HG03520 (cell line): ENCODE results near the gene PIERCE2.
"Not testable (repeated sequence)": the region's sequence is repeated elsewhere in the genome, so short reads cannot be mapped to it uniquely, and the experiment has no call there.

Source experiments
- ATAC-seq: cut with Tn5 transposase; IDR thresholded peaks from one replicate; pipeline ENCODE4 v1.9.1; 2021; ENCODE audit warnings: mild to moderate bottlenecking, moderate library complexity; ENCODE audit not compliant: unreplicated experiment

The PIERCE2 gene

DNA sequence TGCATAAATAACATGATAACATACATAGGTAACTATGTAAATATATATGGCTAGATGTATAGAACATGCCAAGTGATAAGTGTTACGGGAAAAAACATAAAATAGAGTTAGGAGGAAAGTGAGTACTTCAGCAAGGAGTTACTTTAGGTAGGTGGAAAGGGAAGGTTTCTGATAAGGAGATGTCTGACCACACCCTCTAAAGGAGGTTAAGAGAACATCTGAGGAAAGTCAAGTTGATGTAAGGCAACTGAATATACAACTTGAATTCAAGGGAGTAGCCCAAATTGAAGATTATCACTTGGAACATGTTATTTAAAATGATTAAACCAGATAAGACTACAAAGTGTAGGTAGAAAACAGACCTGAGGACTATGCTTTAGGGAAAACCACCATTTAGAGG is 13.8 kb downstream of the PIERCE2 start:
- ATAC-seq: no peak

DNA sequence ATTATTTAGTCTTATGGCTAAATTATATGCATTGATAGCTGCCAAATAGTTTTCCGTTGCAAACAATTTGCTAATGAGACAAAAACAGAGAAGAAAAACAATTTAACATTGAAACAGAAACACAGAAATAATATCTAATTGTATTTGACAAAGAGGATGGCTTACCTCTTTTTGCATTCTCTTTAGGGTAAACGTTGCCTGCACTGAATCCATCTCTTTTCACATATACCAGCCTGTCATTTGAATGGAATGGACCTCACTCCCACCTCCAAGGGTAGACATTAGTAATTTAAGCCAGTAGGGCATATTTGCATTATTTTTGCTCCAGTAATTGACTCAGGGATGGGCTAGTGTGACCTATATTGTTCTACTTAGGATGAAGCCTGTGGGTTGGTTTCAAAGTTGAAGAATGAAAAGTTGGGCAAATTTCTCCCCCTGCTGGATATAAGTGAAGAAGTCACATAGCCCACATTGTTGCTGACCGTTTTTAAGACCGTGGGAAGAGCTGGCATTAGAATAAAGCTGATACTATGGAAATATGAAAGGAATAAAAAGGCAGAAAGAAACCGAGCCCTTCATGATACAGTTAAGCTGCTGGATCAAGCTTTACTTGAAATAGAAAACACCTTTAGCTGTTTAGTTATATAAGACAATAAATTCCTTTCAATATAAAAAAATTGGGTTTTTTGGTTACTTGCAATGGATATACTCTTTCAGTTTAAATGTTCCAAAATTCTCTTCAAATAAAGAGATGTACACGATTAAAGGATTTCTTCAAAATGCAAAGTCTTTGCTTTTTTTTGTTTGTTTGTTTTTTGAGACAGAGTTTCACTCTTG is 26.9 kb downstream of the PIERCE2 start:
- ATAC-seq: no peak

DNA sequence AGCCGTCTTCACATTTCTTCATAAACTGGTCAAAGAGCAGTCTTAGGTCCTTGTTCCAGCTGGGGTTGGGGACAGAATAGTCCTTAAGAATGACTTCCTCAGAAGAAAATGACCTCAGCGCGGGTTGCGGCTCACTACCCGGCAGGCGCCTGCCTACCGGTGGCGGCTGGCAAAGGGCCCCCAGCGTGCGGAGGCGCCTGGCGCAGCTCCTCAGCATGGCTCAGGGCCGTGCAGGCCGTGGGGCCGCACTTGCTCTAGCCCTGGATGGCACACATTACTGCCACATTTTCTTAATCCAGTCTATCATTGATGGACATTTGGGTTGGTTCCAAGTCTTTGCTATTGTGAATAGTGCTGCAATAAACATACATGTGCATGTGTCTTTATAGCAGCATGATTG is 34.8 kb downstream of the PIERCE2 start:
- ATAC-seq: not testable (repeated sequence)

DNA sequence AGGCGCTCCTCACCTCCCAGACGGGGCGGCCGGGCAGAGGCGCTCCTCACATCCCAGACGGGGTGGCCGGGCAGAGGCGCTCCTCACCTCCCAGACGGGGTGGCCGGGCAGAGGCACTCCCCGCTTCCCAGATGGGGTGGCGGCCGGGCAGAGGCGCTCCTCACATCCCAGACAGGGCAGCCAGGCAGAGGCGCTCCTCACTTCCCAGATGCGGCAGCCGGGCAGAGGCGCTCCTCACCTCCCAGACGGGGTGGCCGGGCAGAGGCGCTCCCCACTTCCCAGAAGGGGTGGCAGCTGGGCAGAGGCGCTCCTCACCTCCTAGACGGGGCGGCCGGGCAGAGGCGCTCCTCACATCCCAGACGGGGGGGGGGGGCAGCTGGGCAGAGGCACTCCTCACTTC is 37.6 kb downstream of the PIERCE2 start:
- not testable (repeated sequence) for ATAC-seq

DNA sequence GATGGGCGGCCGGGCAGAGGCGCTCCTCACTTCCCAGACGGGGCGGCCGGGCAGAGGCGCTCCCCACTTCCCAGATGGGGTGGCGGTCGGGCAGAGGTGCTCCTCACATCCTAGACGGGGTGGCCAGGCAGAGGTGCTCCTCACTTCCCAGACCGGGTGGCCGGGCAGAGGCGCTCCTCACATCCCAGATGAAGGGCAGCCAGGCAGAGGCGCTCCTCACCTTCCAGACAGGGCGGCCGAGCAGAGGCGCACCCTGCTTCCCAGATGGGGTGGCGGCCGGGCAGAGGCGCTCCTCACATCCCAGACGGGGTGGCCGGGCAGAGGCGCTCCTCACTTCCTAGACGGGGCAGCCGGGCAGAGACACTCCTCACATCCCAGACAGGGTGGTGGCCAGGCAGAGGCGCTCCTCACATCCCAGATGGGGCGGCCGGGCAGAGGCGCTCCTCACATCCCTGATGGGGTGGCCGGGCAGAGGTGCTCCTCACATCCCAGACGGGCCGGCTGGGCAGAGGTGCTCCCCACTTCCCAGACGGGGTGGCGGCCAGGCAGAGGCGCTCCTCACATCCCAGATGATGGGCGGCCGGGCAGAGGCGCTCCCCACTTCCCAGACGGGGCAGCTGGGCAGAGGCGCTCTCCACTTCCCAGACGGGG is 38.2 kb downstream of the PIERCE2 start:
- not testable (repeated sequence) for ATAC-seq

DNA sequence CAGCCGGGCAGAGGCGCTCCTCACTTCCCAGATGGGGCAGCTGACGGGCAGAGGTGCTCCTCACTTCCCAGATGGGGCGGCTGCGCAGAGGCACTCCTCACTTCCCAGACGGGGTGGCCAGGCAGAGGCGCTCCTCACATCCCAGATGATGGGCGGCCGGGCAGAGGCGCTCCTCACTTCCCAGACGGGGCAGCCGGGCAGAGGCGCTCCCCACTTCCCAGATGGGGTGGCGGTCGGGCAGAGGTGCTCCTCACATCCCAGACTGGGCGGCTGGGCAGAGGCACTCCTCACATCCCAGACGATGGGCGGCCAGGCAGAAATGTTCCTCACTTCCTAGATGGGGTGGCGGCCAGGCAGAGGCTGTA is 38.7 kb downstream of the PIERCE2 start:
- ATAC-seq: not testable (repeated sequence)

DNA sequence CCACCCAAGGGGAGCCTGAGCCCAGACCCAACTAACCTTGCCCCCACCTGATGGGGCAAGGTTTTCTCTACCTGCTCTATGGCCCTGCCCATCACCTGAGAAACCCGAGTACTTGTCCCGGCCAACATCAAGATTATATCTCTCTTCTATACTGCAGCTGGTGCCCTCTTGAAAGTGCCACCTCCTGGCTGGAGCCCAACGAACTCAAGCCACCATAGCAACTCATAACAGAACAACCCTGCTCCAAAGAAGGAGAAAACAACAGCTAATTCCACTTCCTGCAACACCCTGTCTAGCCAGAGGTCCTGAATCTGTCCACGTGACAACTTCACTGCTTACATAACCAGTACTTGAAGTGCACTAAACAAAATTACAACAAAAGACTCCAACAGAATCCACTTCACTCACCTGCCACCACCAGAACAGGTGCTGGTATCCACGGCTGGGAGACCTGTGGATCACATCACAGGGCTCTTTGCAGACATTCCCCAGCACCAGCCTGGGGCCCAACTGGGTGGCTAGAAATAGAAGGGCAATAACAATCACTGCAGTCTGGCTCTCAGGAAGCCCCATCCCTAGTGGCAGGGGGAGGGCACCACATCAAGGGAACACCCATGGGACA is 49.2 kb downstream of the PIERCE2 start:
- no peak for ATAC-seq

DNA sequence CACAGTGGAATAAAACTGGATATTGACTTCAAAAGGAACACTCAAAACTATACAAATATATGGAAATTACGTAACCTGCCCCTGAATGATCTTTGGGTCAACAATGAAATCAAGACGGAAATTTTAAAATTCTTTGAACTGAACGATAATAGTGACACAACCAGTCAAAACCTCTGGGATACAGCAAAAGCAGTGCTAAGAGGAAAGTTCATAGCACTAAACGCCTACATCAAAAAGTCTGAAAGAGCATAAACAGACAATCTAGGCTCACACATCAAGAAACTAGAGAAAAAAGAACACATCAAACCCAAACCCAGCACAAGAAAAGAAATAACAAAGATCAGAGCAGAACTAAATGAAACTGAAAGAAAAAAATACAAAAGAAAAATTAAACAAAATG is 53.2 kb downstream of the PIERCE2 start:
- no peak for ATAC-seq

DNA sequence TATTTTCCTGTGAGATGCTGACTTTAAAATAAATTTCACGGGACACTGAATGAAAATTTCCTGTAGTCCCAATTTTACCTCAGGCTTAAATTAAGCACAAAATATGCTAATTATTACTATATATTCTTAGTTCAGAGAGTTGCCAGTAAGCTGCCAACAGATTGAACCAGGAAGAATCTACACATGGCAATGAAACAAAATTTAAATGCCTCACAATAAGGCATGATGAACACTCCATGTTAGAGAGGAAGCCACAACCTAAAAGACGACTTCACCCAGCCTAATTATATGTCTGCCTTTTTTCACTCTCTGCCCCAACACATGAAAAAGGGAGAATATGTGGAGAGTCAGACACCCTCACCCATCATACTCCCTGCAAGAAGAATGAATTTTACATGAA is 60.0 kb downstream of the PIERCE2 start:
- ATAC-seq: no peak
